ENCODE data around the gene LDAH.

Gene LDAH

GRCh38 chr2:20656561-20656960 lies 166.3 kb downstream of the LDAH start:
- in situ Hi-C loops (cut with MboI; ENCODE audit: low sequenced_read_pairs, unreplicated experiment) = no loop called here
- no peak for TF ChIP-seq CTCF (IDR thresholded peaks at IDR 0.05; ENCODE audit: borderline replicate concordance, control extremely low read depth, extremely low read depth, insufficient read depth, missing control alignments)
- no peak for DNase-seq (ENCODE audit: low spot score)

- TF ChIP-seq CTCF (IDR thresholded peaks at IDR 0.05; ENCODE audit: borderline replicate concordance, control extremely low read depth, extremely low read depth, insufficient read depth, missing control alignments) = no peak
- in situ Hi-C loops (cut with MboI; ENCODE audit: low sequenced_read_pairs, unreplicated experiment) = no loop called here
- DNase-seq (ENCODE audit: low spot score) = no peak
Measured at GRCh38 chr2:20654535-20654813, 168.4 kb downstream of the LDAH start.

DNA sequence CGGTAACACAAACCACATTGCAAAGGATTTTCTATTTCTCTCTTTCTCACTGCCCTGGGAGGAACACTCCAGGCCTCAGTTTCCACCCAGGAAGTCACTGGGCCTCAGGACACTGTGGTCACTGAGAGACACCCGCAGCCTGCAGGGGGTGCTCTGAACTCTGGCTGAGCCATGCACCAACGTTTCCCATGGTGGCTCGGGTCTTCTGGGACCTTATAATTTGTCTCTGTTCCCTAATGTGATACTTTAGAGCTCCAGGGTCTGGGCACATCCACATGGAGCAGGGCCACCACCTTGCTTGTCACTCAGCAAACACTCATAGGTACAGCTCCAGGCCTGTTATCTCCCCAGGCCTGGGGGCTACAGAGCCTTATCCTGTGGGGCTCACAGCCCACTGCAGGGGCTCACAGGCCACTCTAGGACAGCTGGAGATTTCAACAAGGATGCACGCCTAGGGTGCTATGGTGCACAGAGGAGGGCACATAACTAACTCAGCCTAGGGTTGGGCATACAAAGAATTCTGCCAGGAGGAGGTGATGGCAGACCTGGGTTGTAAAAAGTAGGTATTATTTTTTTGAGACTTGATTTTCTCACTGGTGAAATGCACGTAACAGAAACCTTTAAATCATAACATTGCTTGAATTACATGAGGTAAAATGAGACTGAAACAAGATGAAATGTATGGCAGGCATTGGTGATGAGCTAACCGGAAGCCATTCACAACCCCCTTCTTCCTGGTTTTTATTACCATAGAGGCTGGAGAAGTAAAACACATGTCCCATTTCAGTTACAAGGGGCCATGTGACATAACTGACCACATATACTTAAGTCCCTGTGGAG lies 169.0 kb downstream of the LDAH start:
- TF ChIP-seq CTCF (IDR thresholded peaks at IDR 0.05; ENCODE audit: borderline replicate concordance, control extremely low read depth, extremely low read depth, insufficient read depth, missing control alignments) = no peak
- in situ Hi-C loops (cut with MboI; ENCODE audit: low sequenced_read_pairs, unreplicated experiment) = no loop called here
- no peak for DNase-seq (ENCODE audit: low spot score)

- in situ Hi-C loops (cut with MboI; ENCODE audit: low sequenced_read_pairs, unreplicated experiment) = no loop called here
- TF ChIP-seq CTCF (IDR thresholded peaks at IDR 0.05; ENCODE audit: borderline replicate concordance, control extremely low read depth, extremely low read depth, insufficient read depth, missing control alignments) = no peak
Measured at GRCh38 chr2:20652673-20653575, 170.0 kb downstream of the LDAH start.

DNA sequence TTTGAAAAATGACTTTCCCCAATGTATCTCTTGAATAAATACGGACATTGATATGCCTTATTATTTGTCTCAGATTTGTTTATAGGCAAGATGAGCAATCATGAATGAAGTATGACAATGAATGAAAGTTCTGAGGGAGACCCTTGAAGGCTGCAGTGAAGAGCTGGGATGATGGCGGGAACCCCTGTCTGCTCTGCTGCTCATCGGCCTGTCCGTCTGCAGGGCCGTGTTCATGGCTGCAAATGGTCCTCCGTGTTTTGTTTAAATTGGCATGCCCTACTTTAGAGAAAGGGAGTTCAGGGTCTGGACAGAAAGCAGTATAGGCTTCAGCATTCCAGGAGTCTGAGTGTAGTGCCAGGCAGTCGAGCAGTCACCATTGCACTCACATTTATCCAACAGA lies 170.8 kb downstream of the LDAH start:
- TF ChIP-seq CTCF (IDR thresholded peaks at IDR 0.05; ENCODE audit: borderline replicate concordance, control extremely low read depth, extremely low read depth, insufficient read depth, missing control alignments) = no peak
- no peak for DNase-seq (ENCODE audit: low spot score)
- in situ Hi-C loops (cut with MboI; ENCODE audit: low sequenced_read_pairs, unreplicated experiment) = no loop called here

More at GRCh38 chr2:20652673-20653575, 170.0 kb downstream of the LDAH start:
- DNase-seq (ENCODE audit: low spot score) = no peak

GRCh38 chr2:20651731-20652099 lies 171.2 kb downstream of the LDAH start:
- TF ChIP-seq CTCF (IDR thresholded peaks at IDR 0.05; ENCODE audit: borderline replicate concordance, control extremely low read depth, extremely low read depth, insufficient read depth, missing control alignments) = no peak
- no peak for DNase-seq (ENCODE audit: low spot score)
- in situ Hi-C loops (cut with MboI; ENCODE audit: low sequenced_read_pairs, unreplicated experiment) = no loop called here

Data from GM13976 (cell line).